H1 (cell line): ENCODE measurements around the gene CEP70. TPM values are rescaled to one million over a fixed set of nuclear protein-coding genes. Genes with fewer than 3 reads are reported as not detected.

Experiments used
- CTCF ChIA-PET: fragments of 300-600 bp; sonication (Branson Sonifier 250); formaldehyde crosslinking; loops from one replicate; lab custom pipeline; 2021; ENCODE audit not compliant: partially characterized antibody; lab: Charles Lee
- POLR2A ChIA-PET: fragments of 300-600 bp; sonication (Branson Sonifier 250); formaldehyde crosslinking; loops from one replicate; lab custom pipeline; 2021; ENCODE audit warnings: inconsistent platforms; ENCODE audit not compliant: partially characterized antibody; lab: Charles Lee
- DNase-seq, 2 experiments: peaks; one replicate each; pipeline versions ENCODE4 v3.0.0 to v3.0.0-alpha.2; 2010 to 2022; ENCODE audit warnings: low spot score in 2 of 2, low read depth in 1 of 2, mixed read lengths in 1 of 2
- FAIRE-seq: peaks from 2 replicates; lab custom pipeline; 2011; peaks lifted over from hg19 to GRCh38; lab: Jason Lieb, UNC
- H2AFZ ChIP-seq: 2 replicates; pipeline ENCODE4 v1.8.1; 2012; ENCODE audit warnings: low read length, inconsistent platforms
- H2AK5ac ChIP-seq: 2 replicates; pipeline ENCODE4 v1.6.1; 2013; ENCODE audit warnings: low read depth, low read length
- H2BK120ac ChIP-seq: replicated peaks from 2 replicates; pipeline ENCODE3; 2013; ENCODE audit warnings: low read depth, low read length, inconsistent platforms
- H2BK12ac ChIP-seq: 2 replicates; pipeline ENCODE4 v1.6.1; 2013; ENCODE audit warnings: low read depth, low read length
- H2BK15ac ChIP-seq: 2 replicates; pipeline ENCODE4 v1.6.1; 2013; ENCODE audit warnings: low read length
- H2BK20ac ChIP-seq: 2 replicates; pipeline ENCODE4 v1.6.1; 2013; ENCODE audit warnings: low read length
- H2BK5ac ChIP-seq: 2 replicates; pipeline ENCODE4 v1.6.1; 2013; ENCODE audit warnings: low read depth, low read length
- H3K14ac ChIP-seq: 2 replicates; pipeline ENCODE4 v1.6.1; 2013; ENCODE audit warnings: inconsistent platforms; ENCODE audit not compliant: insufficient read length
- H3K18ac ChIP-seq: 2 replicates; pipeline ENCODE4 v1.6.1; 2013; ENCODE audit warnings: low read length; ENCODE audit errors: extremely low read depth
- H3K23ac ChIP-seq: 2 replicates; pipeline ENCODE4 v1.6.1; 2013; ENCODE audit warnings: inconsistent platforms; ENCODE audit not compliant: insufficient read length
- H3K23me2 ChIP-seq: 2 replicates; pipeline ENCODE4 v1.6.1; 2013; ENCODE audit warnings: low read depth, low read length
- H3K27ac ChIP-seq: 2 replicates; pipeline ENCODE4 v1.6.1; 2011; ENCODE audit warnings: low read depth, low read length, inconsistent platforms
- H3K27me3 ChIP-seq, 4 experiments: replicated peaks in 1 of 4; 1 replicate in 1 of 4; 2 replicates in 3 of 4; pipeline versions ENCODE4 v1.6.1 to v1.8.1; 2011 to 2013; ENCODE audit warnings: low read length in 3 of 4, mild to moderate bottlenecking in 3 of 4, inconsistent platforms in 2 of 4, mixed read lengths in 2 of 4, moderate library complexity in 1 of 4; ENCODE audit not compliant: control insufficient read depth in 3 of 4, insufficient read depth in 3 of 4; ENCODE audit errors: extremely low read depth in 1 of 4
- H3K36me3 ChIP-seq, 4 experiments: 2 replicates each; pipeline versions ENCODE4 v1.6.1 to v1.8.1; 2011 to 2013; ENCODE audit warnings: mild to moderate bottlenecking in 4 of 4, low read length in 3 of 4, moderate library complexity in 2 of 4, control low read depth in 1 of 4, inconsistent platforms in 1 of 4; ENCODE audit not compliant: insufficient read depth in 4 of 4, control insufficient read depth in 2 of 4
- H3K4ac ChIP-seq: replicated peaks from 2 replicates; pipeline ENCODE3; 2013; ENCODE audit warnings: low read length, low read depth, mixed read lengths, inconsistent platforms; ENCODE audit not compliant: insufficient read length
- H3K4me1 ChIP-seq, 4 experiments: replicated peaks in 1 of 4; 1 replicate in 1 of 4; 2 replicates in 3 of 4; pipeline versions ENCODE4 v1.6.1 to v1.8.1; 2011 to 2013; ENCODE audit warnings: low read length in 3 of 4, inconsistent platforms in 2 of 4, mixed read lengths in 1 of 4; ENCODE audit not compliant: insufficient read depth in 4 of 4, control insufficient read depth in 3 of 4
- H3K4me2 ChIP-seq, 2 experiments: 2 replicates each; pipeline versions ENCODE4 v1.6.1 to v1.8.1; 2011 to 2013; ENCODE audit warnings: low read depth in 2 of 2, low read length in 2 of 2, control low read depth in 1 of 2, inconsistent platforms in 1 of 2, mild to moderate bottlenecking in 1 of 2; ENCODE audit not compliant: insufficient read depth in 1 of 2
- H3K4me3 ChIP-seq, 4 experiments: fragments of 200-600, 300-600 bp in 1 of 4; sonication (generic), shearing (Covaris generic), sonication (Bioruptor Twin) in 1 of 4; 2 replicates each; pipeline versions ENCODE4 v1.5.1 to v1.8.1; 2011 to 2016; ENCODE audit warnings: low read length in 4 of 4, low read depth in 3 of 4, control low read depth in 2 of 4, inconsistent platforms in 2 of 4, mild to moderate bottlenecking in 2 of 4, mixed read lengths in 1 of 4, moderate library complexity in 1 of 4; ENCODE audit not compliant: insufficient read depth in 2 of 4; ENCODE audit errors: extremely low read depth in 1 of 4
- H3K56ac ChIP-seq: replicated peaks from 2 replicates; pipeline ENCODE3; 2013; ENCODE audit warnings: low read depth, mild to moderate bottlenecking, mixed read lengths, low read length, inconsistent platforms; ENCODE audit not compliant: insufficient read length
- H3K79me1 ChIP-seq: 2 replicates; pipeline ENCODE4 v1.6.1; 2013; ENCODE audit warnings: low read depth, low read length, control low read depth
- H3K79me2 ChIP-seq, 2 experiments: 2 replicates each; pipeline versions ENCODE4 v1.6.1 to v1.8.1; 2012 to 2013; ENCODE audit warnings: low read length in 2 of 2, mild to moderate bottlenecking in 2 of 2, inconsistent platforms in 1 of 2; ENCODE audit not compliant: insufficient read depth in 2 of 2, control insufficient read depth in 1 of 2
- H3K9ac ChIP-seq, 4 experiments: replicated peaks in 1 of 4; 1 replicate in 1 of 4; 2 replicates in 3 of 4; pipeline versions ENCODE4 v1.6.1 to v1.8.1; 2011 to 2013; ENCODE audit warnings: low read depth in 3 of 4, low read length in 3 of 4, control low read depth in 2 of 4, mild to moderate bottlenecking in 2 of 4, moderate library complexity in 2 of 4, inconsistent platforms in 1 of 4; ENCODE audit errors: extremely low read depth in 1 of 4
- H3K9me3 ChIP-seq, 2 experiments: 2 replicates each; pipeline versions ENCODE4 v1.6.1 to v1.8.1; 2012 to 2013; ENCODE audit warnings: mild to moderate bottlenecking in 2 of 2, moderate library complexity in 2 of 2, control low read depth in 1 of 2, inconsistent platforms in 1 of 2, low read depth in 1 of 2, low read length in 1 of 2, mixed read lengths in 1 of 2; ENCODE audit not compliant: insufficient read depth in 2 of 2
- H4K20me1 ChIP-seq, 2 experiments: replicated peaks in 1 of 2; 2 replicates each; pipeline versions ENCODE3 to v1.8.1; 2011 to 2013; ENCODE audit warnings: inconsistent platforms in 2 of 2, low read length in 2 of 2, mild to moderate bottlenecking in 1 of 2; ENCODE audit not compliant: insufficient read depth in 2 of 2, control insufficient read depth in 1 of 2
- H4K5ac ChIP-seq: 2 replicates; pipeline ENCODE4 v1.6.1; 2013; ENCODE audit warnings: low read length, low read depth, mixed read lengths, inconsistent platforms; ENCODE audit not compliant: insufficient read length
- H4K8ac ChIP-seq: 2 replicates; pipeline ENCODE4 v1.8.0; 2013; ENCODE audit warnings: mild to moderate bottlenecking, moderate library complexity, low read length, inconsistent platforms; ENCODE audit not compliant: insufficient read depth; ENCODE audit errors: extremely low read depth
- H4K91ac ChIP-seq: replicated peaks from 2 replicates; pipeline ENCODE3; 2013; ENCODE audit warnings: low read length, mixed read lengths, inconsistent platforms; ENCODE audit not compliant: insufficient read length
- BACH1 ChIP-seq: IDR thresholded peaks from 2 replicates; pipeline ENCODE4 v1.6.1; 2012; ENCODE audit warnings: low read length, improper control_type of control experiment
- EGR1 ChIP-seq: IDR thresholded peaks from 2 replicates; pipeline ENCODE4 v1.6.1; 2011; ENCODE audit warnings: low read depth, low read length, borderline replicate concordance
- KDM4A ChIP-seq: IDR thresholded peaks from one replicate; pipeline ENCODE4 v1.7.1; 2012; ENCODE audit warnings: low read depth, mild to moderate bottlenecking, moderate library complexity, low read length, inconsistent platforms; ENCODE audit not compliant: severe bottlenecking
- RBBP5 ChIP-seq: IDR thresholded peaks from 2 replicates; pipeline ENCODE4 v1.7.1; 2012; ENCODE audit warnings: low read depth, mild to moderate bottlenecking, inconsistent platforms, low read length, moderate library complexity, borderline replicate concordance
- SUZ12 ChIP-seq: fragments of 200-600 bp; sonication (generic); IDR thresholded peaks from 2 replicates; pipeline ENCODE4 v1.6.1; 2012; ENCODE audit warnings: mild to moderate bottlenecking, inconsistent platforms, low read length, moderate library complexity, mixed read lengths
- TCF12 ChIP-seq: IDR thresholded peaks from 2 replicates; pipeline ENCODE4 v1.6.1; 2011; ENCODE audit warnings: low read depth, mild to moderate bottlenecking, low read length
- ZNF274 ChIP-seq: IDR thresholded peaks from 2 replicates; pipeline ENCODE4 v1.7.0; 2012; ENCODE audit warnings: low read length, borderline replicate concordance; ENCODE audit errors: extremely low read depth
- WGBS, 2 experiments: shearing (Covaris generic) in 1 of 2; methylation state at CpG; one replicate each; pipeline versions ENCODE4 v1.1.6 to v1.1.7; 2013 to 2015; ENCODE audit warnings: low lambda C conversion rate in 2 of 2, mixed read lengths in 2 of 2, inconsistent platforms in 1 of 2, low coverage in 1 of 2, missing lambda C conversion rate in 1 of 2; ENCODE audit not compliant: insufficient replicate concordance in 2 of 2, insufficient coverage in 1 of 2, insufficient read length in 1 of 2; ENCODE audit errors: extremely low coverage in 1 of 2, missing lambda C conversion rate in 1 of 2; 5-methylcytosine and 5-hydroxymethylcytosine counted together
- polyA plus RNA-seq, 7 experiments: library from polyadenylated mRNA; depleted of rRNA in 3 of 7; stranded (reverse) in 5 of 7; unstranded in 2 of 7; fragments of >200 nt in 5 of 7; fragments of 200-250 nt in 2 of 7; gene quantifications; 1 replicate in 5 of 7; 2 replicates in 1 of 7; 4 replicates in 1 of 7; pipeline versions ENCODE4 v1.2.1 to v1.2.3, GENCODE V29; 2011 to 2013; ENCODE audit warnings: missing spikeins in 2 of 7, mixed read lengths in 2 of 7
- total RNA-seq: library from RNA; stranded (reverse); fragmentation: NEBNext Ultra II Directional; extraction: Animal tissue kit (Norgen Biotek cat#: 25700); gene quantifications from 2 replicates; pipeline ENCODE4 v1.2.1, GENCODE V29; 2021

The CEP70 gene
- total and polyA plus RNA-seq, 2 of the 8 experiments (the other 6 are each of a cell fraction or from before 2014, with no cell fraction given): 3.9 to 26.2 TPM

GRCh38 chr3:138588445-138588844 lies 5.6 kb downstream of the CEP70 start:
- Histone ChIP-seq H3K9me3 (no peaks in the 10 kb centered on the region), H2BK120ac (no peak overlapping the region), H3K23me2 (no peaks in the 10 kb centered on the region; the same call in 1 of the 2 replicates), H4K91ac (no peak overlapping the region), H4K20me1 (no peaks in the 10 kb centered on the region), H3K23ac (no peak overlapping the region), H2BK12ac (no peak overlapping the region), H3K9ac (no peak overlapping the region), H3K14ac (no peak overlapping the region), H3K27me3 (no peaks in the 10 kb centered on the region), H3K4me3 (no peak overlapping the region), H3K79me2 (peaks cover 0 to 5% of the 10 kb centered on the region in 2 experiments; a peak in 1 of 4 replicates), H3K36me3 (peaks cover 0 to 7% (median 0%) of the 10 kb centered on the region in 4 experiments; a peak in 2 of 8 replicates), H3K4me1 (peaks cover 0 to 3% (median 0%) of the 10 kb centered on the region in 4 experiments; a peak in 1 of 7 replicates), H4K5ac (no peak overlapping the region), H3K4ac (no peak overlapping the region), H3K56ac (no peak overlapping the region), H3K79me1 (no peaks in the 10 kb centered on the region), H3K18ac (no peak overlapping the region), H4K8ac (no peak overlapping the region), H3K4me2 (no peak overlapping the region), H2AFZ (no peak overlapping the region), H3K27ac (no peak overlapping the region), H2BK20ac (no peak overlapping the region), H2AK5ac (no peak overlapping the region), H2BK15ac (no peak overlapping the region), H2BK5ac (no peak overlapping the region)
- ChIA-PET POLR2A (no interaction called here), CTCF (interaction anchor here (1.1 to 2.3 kb wide), 2 partner anchors 110 to 335 kb away, joined by 5 to 10 read pairs; no protein-coding TSS in a partner anchor)
- DNase-seq (no peak), FAIRE-seq (no peak)
- WGBS, 2 experiments: 90% methylated on average over 5 of the region's 5 CpGs; no CpG with 5 or more reads in 1 of the 2 experiments
- TF ChIP-seq SUZ12 (no peak), KDM4A (no peak), EGR1 (no peak), BACH1 (no peak), ZNF274 (no peak), RBBP5 (no peak), TCF12 (no peak)
